Glomerular visceral epithelial cell (primary cell): ENCODE measurements around the gene KRT3.
A peak's percentile ranks its signal among the peaks of the same experiment; 100 is the strongest.
"Not testable (repeated sequence)": the region's sequence is repeated elsewhere in the genome, so short reads cannot be mapped to it uniquely, and the experiment has no call there.

Experiments
- DNase-seq: peaks from one replicate; pipeline ENCODE4 v3.0.0-alpha.2; 2016; ENCODE audit errors: extremely low spot score

Gene KRT3

DNA sequence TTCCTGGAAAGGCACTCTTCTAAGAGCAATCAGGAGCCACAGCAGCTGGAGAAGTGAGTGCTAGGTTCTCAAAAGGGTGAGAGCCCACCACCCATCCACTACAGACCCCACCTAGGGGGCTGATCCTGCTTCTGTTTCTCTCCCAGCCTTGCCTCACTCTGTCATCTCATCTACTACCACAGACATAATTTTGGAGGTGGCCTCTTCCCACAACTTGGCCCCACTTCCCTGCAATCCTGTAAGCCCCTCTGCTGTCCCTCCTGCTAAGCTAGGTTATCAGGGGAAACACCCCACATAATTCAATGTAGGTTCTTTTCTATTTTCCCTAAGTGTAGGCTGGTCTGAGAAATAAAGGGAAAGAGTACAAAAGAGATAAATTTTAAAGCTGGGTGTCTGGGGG is 35.3 kb downstream of the KRT3 start:
- DNase-seq: no peak

DNA sequence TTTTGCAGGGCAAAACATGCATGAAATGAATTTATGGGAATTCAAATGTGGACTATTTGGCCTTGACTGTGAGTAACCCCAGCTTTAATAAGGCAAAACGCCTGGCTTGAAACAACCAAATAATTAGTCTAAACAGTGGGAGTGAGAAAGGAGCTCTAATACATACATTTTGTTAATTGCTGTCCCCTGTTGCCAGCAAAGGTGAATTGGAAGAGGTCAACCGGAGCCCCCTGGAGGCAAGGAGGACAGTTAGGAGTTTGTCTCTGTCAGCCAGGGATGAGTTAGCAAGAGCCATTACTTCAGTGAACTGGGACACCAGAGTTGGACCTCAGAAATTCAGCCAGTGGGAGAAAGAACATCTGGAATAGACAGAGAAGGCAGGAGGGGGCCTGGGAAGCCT is 36.2 kb downstream of the KRT3 start:
- DNase-seq: no peak

DNA sequence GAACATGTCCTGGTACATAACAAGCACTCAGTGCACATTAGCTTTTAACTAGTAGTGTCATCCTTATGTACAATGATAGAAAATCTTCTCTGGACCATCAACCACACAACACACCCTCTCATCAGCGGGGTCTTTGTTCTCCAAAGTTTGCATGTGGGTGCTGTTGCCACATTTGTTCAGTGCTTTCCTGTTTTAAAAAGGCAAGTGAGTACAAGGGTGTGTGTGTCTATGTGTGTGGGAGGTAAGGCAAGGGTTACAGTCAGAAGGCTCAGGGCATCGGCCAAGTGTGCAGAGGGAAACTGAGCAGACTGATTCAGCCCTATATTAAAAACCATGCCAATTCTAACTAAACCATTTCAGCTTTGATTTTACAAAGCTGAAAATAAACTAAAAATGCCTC is 36.7 kb downstream of the KRT3 start:
- DNase-seq: no peak

DNA sequence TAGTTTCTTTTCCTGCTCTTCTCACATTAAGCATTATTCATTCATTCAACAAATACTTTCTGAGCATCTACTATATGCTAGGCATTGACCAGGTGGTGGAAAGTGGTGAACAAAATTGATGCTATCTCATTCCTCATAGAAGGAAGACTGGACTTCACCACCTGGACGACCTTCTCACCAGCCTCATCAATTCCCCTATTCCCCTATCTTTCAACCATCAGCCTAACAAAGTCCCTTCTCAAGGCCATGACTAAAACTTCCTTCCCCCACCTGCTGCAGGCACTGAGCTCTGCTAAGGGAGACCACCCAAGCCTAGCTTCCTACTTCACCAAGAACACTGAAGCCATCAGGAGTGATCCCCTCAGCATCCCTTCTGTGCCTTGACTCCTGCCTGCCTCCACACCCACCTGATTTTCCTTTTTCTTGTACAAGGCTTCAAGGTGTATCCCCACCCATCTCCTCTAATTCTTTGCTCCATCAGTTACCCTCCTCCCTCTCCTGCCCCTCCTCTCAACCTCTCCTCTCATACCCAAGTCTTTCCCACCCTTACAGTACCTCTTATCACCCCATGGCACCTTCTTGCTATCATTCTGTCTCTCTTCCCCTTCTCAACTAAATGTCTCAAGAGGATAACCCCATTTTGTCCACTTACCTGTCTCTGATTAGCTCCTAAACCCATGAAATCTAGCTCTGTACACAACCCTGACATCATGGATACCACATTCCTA is 38.3 kb downstream of the KRT3 start:
- DNase-seq: no peak

DNA sequence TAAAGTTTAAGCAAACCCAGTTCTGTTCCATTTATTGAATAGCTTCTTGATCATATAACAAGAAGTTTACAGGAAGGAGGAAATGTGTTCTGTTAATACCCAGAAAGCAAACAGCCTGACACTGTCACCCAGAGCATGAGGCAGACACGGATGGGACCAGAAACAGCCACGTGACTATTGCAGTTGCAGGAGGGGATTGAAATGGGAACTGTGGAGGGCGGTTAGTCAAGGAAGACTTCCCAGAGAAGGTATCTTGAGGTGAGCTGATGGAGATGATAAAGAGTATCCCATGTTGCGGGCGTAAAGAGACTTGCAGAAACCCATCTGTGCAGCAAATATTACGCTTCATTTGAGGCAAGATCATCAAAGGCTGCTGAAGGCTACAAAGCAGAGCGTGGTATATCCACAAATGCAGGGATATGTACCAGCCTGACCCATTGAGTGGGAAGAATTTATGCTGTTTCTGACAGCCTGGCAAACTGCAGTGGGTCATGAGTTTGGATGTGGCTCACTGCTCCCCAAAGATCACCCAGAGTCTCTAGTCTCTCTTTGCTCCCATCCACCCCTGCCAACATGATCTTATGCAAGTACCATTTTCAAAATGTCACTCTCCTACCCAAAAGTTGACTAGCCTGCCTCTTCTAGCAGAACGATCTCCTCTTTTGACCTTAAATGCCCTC is 39.5 kb downstream of the KRT3 start:
- no peak for DNase-seq

DNA sequence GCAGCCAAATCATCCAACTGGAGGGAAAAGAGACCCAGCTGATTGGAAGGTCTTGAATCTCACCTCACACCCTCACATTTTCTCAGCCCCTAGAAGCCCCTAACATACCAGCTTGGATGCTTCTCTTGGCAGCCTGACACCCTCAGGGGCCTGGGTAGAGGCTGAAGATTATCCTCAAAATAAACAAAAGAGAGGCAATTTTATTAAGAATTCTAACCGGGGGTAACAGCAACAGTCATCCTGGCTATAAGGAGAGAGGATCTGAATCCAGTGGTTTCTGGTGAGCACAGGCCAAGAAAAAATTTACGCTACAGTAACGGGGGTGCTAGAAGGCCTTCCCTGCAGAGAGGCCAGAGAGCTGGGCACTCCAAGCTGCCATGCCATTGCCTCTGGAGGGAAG is 40.4 kb downstream of the KRT3 start:
- DNase-seq: no peak

DNA sequence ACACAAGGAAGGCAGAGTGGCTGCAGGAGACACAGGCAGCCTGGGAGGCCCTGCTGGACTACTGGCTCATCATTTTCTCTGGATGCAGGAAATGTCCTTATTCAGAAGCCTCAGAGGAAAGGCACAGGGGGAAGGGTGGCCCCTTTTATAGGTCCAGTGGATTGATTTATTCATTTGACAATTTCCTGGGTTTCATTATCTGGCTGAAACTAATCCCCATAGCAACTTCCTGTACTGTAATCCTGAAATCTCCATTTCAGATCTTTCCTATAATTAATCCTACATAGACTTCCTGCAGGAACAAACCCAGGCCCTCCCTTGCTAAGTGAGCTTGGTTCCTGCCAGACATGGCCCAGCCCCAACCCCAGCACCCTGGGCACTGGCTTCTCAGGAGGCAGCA is 41.8 kb downstream of the KRT3 start:
- DNase-seq: no peak

DNA sequence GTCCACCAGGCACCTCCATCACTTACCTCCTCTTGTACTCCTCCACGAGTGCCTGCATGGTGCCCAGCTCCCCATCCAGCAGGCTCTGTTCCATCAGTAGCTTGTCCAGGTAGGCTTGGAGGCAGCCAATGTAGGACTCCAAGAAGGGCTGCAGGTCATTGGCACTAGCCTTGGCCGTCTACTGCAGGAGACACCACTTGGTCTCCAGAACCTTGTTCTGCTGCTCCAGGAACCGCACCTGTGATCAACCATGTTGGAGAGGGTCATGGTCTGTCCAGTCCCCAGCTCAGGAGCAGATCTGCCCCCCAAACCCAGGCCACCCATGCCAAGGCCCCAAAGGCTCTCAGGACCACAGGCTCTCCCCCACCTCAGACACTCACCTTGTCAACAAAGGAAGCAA is 42.6 kb downstream of the KRT3 start:
- DNase-seq: no peak

DNA sequence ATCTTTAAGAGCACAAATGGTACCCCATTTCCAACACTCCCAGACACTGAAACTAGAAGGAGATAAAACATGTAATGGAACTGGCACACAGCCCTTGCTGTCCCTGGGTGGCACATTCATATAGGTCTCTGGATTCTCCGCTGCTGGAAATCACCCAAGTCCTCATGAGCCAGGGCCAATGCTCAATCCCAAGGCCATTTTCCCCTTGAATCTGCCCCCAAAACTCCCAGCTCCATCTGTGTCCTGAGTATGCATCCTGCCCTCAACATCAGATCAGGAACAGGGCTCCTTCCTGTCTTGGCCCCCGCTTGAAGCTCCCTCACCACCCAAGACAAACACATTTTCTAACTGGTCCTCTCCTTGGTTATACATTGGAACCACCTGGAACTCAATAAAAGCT is 43.4 kb downstream of the KRT3 start:
- DNase-seq: no peak

DNA sequence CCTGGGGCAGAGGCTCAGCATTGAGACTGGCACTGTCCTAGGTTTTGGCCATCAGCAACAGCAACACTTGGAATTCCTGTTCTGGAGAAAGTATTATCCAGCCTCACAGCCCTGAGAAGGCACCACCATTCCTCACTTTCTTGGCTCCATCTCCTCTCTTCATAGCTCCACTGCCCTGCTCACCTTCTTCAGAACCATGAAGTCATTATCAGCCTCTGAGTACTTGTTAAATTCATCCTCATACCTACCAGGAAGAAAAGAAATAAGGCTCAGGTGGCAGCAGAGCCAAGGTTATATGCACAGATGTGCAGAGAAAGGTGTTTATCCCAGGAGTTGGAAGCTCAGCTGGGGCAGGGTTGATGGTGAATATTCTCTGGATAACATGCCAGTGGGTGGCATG is 44.1 kb downstream of the KRT3 start:
- DNase-seq: no peak

DNA sequence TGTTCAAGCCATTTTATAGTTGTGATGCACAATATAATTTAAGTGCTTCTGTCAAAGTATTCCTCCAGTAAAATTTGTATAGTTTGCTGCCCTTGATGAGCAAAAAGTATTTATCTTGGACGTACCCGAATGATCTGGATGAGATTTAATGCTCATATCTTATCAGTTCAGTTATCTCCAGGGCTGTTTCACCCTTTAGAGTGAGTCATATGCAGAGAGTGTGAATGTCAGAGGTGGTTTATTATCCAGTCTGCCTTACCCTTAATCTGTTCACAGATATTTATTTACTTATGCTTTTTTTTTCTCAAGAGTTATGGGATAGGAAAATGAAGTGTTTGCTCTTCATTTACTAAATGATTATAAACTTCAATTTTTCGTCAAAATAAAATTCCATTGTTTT is 45.4 kb downstream of the KRT3 start:
- not testable (repeated sequence) for DNase-seq

DNA sequence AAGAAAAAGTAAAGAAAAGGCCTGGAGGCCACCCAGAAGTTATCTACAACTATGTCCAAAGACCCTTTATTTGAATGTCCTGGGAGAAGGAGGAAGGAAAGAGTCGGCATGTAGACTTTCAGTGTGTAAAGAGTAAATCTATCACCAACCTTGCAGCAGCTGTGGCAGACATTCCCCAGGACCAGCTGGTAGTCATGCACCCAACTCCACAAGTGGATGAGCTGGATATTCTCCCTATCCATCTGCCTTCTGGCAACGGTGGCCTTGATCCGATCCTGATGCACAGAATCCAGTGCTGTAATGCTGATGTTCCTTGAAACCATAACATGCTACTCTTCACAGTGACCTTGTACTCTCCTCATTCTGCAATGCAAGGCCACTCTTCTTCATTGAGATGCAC is 46.1 kb downstream of the KRT3 start:
- no peak for DNase-seq

DNA sequence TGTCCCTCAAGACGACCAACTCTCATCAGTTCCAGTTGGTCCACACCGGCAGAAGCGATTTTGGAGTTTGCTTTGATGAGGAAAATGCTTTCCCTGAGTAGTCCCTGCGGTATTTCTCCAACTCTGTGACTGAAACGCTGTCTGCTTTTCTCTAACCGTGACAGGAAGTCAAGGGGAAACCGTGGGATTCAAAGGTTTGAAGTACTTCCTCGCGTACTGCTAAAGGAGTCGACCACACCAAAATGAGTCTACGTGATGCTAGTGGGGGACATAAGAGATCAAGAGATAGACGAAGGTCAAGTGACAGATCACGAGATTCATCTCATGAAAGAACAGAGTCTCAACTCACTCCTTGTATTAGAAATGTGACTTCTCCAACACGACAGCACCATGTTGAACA is 47.3 kb downstream of the KRT3 start:
- DNase-seq: no peak

DNA sequence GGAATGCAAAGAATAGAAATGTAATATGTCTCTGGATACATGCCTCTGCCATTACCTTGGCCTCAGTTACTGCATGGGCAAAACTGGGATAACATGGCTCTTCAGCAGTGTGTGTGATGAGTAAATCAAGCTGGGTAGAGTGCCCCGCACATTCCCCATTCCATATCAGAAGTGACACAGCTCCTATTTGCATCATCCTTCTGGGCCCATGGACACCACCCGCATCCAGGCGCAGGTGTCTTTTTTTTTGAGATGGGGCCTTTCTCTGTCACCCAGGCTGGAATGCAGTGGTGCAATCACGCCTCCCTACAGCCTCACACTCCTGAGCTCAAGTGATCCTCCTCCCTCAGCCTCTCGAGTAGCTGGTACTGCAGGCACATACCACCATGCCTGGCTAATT is 50.4 kb downstream of the KRT3 start:
- no peak for DNase-seq

DNA sequence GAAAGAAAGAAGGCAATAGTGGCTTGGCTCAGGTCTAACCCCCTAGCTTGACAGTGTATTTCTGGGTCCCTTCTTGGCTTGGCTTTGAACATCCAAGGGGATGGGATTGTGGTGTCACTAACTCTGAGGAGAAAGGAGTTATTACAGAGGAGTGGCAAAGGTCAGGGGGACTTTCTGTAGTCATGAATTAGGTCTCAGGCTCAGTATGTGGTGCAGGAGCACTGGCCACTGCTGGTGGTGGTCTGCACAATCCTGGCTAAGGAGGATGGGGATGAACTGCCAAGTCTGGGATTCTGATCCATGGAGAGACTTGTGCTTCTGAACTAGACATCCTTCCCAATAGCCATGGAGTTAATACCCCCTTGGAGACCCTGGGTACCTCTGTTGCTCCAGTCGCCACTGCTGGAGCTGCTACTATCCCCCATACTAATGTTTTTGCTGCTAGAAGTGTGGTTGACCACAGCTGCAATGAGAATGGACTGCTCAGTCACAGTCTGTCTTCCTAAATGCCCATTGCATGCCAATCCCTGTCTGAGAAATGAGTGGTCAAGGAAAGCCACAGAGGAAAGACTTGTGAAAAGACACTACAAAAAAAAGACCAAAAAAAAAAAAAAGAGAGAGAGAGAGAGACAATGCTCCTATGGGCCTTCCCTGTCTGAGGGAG is 51.3 kb downstream of the KRT3 start:
- no peak for DNase-seq

DNA sequence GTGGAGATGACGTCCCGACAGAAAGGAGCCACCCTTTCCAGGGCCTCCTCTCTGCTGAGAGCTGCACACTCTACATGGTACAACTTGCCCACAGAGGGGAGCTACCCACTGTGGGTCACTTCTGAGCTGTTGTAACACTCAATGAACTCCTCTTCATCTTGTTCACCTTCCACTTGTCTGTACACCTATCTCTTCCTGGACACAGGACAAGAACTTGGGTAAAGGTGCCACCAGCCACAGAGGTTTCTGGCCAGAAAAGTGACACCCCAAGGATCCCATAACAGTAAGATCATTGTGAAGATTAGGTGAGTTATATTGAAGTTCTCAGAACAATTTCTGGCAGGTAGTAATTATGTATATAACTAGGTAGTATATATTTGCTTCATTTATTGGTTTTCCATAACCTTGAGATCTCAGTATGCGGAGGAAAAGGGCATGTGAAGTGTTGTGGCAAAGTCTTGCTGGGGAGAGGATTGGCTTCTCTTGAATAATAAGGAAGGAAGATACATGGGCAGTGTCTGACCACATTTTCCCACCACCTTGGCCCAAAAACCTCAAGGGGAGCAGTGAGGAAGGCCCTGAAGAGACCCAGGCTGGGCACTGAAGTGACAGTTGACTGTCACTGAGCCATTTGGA is 53.0 kb downstream of the KRT3 start:
- DNase-seq: no peak

DNA sequence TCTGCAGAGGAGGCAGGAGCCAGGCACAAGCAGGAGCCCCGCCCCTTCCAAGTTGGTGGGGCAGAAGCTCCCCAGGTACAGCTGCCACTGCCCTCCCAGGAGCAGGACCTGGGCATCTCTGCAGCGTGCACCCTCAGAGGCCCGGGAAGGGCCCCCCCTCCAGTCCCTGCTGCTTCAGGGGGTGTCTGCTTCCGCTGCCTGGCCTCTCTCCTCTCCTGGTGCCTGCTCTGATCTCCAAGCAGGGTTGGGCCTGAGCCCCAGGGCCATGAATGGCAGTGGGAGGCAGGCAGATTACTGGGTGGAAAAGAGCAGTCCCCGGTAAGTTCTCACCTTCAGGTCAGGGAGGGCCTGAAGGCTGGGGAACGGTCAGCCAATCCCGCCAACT is 53.7 kb downstream of the KRT3 start:
- no peak for DNase-seq

DNA sequence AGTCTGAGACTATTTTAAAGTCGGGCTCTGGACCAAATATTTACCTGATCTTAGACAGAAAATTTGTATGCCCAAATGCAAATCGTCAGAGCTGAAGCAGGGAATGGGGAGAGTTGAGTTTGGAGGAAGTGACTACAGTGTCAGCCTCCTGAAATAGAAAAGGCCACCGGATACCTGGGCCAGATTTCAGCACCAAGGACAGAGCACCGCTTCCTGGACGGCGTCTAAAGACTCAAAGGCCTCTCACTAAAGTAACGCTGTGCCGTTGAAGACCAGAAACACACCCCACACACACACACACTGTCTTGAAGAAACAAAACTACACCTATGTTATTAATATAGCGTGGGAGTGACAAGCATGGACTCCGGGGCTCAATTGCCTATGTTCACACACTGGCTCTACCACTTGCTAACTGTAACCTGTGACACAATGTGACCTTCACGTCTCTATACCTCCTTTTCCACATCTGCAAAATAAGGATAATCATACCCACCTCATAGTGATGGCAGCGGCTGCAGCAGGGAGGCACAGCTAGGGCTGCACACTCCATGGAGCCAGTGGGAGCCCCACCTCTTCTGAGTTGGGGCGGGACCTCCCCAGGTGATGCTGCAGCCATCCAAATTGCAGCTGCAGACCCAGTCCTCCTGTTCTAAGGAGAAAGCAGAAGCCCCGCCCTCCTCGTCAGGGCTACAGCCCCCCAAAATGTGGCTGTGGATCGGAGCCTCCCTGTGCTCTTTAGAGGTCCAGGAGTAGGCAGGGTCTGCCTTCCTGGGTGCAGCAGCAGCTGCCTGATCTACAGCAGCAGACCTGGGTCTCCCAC is 54.3 kb downstream of the KRT3 start:
- DNase-seq: peak; percentile 60

DNA sequence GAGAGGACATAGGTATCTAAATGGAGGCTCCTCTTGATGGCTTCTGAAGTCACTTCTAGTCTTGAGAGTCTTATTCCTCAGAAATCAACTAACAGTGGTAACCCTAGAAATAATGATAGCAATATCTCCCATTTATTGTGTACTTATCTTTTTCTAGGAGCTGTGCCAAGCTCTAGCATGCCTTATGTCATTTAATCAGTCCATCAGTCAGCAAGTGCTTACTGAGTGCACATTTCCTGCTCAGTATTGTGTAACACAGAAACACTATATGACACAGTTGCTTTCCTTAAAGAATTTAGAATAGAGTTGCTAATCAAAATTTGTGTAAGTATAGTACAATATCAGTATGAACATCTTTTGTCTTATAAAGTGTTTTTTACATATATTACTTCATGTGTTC is 55.3 kb downstream of the KRT3 start:
- no peak for DNase-seq

DNA sequence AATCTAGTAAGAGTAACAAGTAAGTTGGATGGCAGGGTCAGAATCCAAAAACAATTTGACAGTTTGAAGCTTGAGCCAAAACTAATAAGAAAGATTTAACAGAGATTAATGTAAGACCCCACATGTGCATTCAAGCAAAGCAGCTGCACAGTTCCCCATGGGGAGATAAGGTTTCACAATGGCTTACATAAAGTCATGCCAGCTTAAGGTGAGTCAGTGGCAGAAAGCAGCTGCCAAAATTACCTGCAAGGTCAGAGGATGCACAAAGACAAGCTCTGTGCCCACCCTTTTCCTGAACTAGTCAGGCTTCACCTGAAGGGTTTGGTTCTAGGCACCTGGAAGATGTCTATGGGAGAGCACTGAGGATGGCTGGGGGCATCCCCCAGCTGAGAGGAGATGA is 56.0 kb downstream of the KRT3 start:
- no peak for DNase-seq
